CD4-positive, CD25-positive, alpha-beta regulatory T cell (primary cell): Measurements from ENCODE around the gene WRAP53. TPM values are rescaled to one million over a fixed set of nuclear protein-coding genes. Genes with fewer than 3 reads are reported as not detected.
A peak's percentile ranks its signal among the peaks of the same experiment; 100 is the strongest.

Experiments used
- ATAC-seq, 2 donors: fragments of 150-1000 bp; cut with Tn5 transposase; one replicate each; pipeline ENCODE4 v1.10.0; 2021; ENCODE audit warnings: low read depth in 2 of 2, moderate number of reproducible peaks in 2 of 2, moderate library complexity in 1 of 2
- DNase-seq, 3 donors: peaks; one replicate each; pipeline versions ENCODE4 v3.0.0 to v3.0.0-alpha.2; 2012 to 2022; ENCODE audit warnings: mixed read lengths in 1 of 3
- H3K27ac ChIP-seq: one replicate; pipeline ENCODE4 v1.7.0; 2013; ENCODE audit warnings: mild to moderate bottlenecking, low read length; ENCODE audit not compliant: insufficient read depth, poor library complexity, severe bottlenecking
- H3K27me3 ChIP-seq: one replicate; pipeline ENCODE4 v1.7.0; 2013; ENCODE audit warnings: low read length; ENCODE audit not compliant: control insufficient read depth, insufficient read depth
- H3K36me3 ChIP-seq: one replicate; pipeline ENCODE4 v1.7.0; 2013; ENCODE audit warnings: mild to moderate bottlenecking, low read length, moderate library complexity; ENCODE audit not compliant: control insufficient read depth, insufficient read depth
- H3K4me1 ChIP-seq: 2 replicates; pipeline ENCODE4 v1.7.0; 2013; ENCODE audit warnings: mild to moderate bottlenecking, low read length; ENCODE audit not compliant: insufficient read depth, control insufficient read depth, poor library complexity, severe bottlenecking
- H3K4me3 ChIP-seq: one replicate; pipeline ENCODE4 v1.7.0; 2013; ENCODE audit warnings: low read depth, mild to moderate bottlenecking, low read length, moderate library complexity
- H3K9me3 ChIP-seq, 2 experiments: 1 replicate in 1 of 2; 2 replicates in 1 of 2; pipeline ENCODE4 v1.7.0; 2013; ENCODE audit warnings: low read length in 2 of 2, mild to moderate bottlenecking in 1 of 2, moderate library complexity in 1 of 2; ENCODE audit not compliant: control insufficient read depth in 2 of 2
- H3K27ac Mint-ChIP-seq, 3 donors: one replicate each; pipeline ENCODE4 v1.8.0; 2020 to 2022; ENCODE audit warnings: mild to moderate bottlenecking in 3 of 3, mixed read lengths in 3 of 3, moderate library complexity in 2 of 3
- H3K27me3 Mint-ChIP-seq: one replicate; pipeline ENCODE4 v1.8.0; 2022; ENCODE audit warnings: mild to moderate bottlenecking, mixed read lengths
- H3K36me3 Mint-ChIP-seq: one replicate; pipeline ENCODE4 v1.8.0; 2020; ENCODE audit warnings: mixed read lengths
- H3K4me1 Mint-ChIP-seq, 4 donors: one replicate each; pipeline ENCODE4 v1.8.0; 2020 to 2022; ENCODE audit warnings: mixed read lengths in 4 of 4, mild to moderate bottlenecking in 1 of 4
- H3K4me3 Mint-ChIP-seq, 4 donors: one replicate each; pipeline ENCODE4 v1.8.0; 2020 to 2022; ENCODE audit warnings: mild to moderate bottlenecking in 4 of 4, mixed read lengths in 4 of 4, moderate library complexity in 3 of 4
- H3K9me3 Mint-ChIP-seq, 7 donors: one replicate each; pipeline ENCODE4 v1.8.0; 2020 to 2022; ENCODE audit warnings: mixed read lengths in 7 of 7, mild to moderate bottlenecking in 3 of 7, moderate library complexity in 2 of 7
- polyA plus RNA-seq, 4 donors: library from polyadenylated mRNA; unstranded; fragments of 300-500 nt; fragmentation: Illumina TruSeq; gene quantifications; one replicate each; pipeline ENCODE4 v1.2.3, GENCODE V29; 2021
- total RNA-seq: library from RNA; stranded (reverse); gene quantifications from one replicate; pipeline ENCODE4 v1.2.3, GENCODE V29; 2022

WRAP53 gene
- total and polyA plus RNA-seq, 5 donors from 2014 or later, result 7.9 to 16.4 (median 11.3) TPM

DNA sequence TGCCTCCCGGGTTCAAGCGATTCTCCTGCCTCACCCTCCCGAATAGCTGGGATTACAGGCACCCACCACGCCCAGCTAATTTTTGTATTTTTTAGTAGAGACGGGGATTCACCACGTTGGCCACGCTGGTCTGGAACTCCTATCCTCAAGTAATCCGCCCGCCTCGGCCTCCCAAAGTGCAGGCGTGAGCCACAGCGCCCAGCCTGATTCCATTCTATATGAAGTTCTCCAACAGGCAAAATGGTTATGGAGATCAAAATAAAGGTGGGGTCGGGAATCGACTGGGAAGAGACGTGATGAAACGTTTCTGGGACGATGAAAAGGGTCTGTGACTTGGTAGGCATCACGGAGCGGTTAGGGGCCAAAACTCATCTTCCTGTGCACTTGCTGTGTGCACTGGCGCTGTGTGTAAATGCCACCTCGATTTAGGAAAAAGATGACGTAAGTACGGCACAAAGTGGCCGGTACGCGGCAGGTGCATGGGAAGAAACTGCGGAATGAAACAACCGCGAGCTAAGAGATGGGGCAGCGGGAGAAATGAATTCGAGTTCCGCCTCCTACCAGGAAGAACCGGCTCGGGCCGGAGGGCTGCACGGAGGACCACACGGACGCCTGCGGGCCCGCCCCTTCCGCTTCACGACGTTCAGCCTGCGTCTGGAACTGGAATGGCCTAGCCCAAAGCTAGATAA lies 2.6 kb upstream of the WRAP53 start:
- DNase-seq (peak; percentile 86 to 96 (median 94)), ATAC-seq (peak; percentile 64 to 65)
- Mint-ChIP-seq H3K4me3 (peak overlapping the region; percentile 96 to 99 (median 97)), H3K27me3 (peaks cover 7% of the 10 kb centered on the region), H3K9me3 (no peaks in the 10 kb centered on the region), H3K4me1 (peaks cover 9 to 62% (median 33%) of the 10 kb centered on the region in 4 donors), H3K27ac (peak overlapping the region; percentile 99 to 100 (median 99)), H3K36me3 (peaks cover 7% of the 10 kb centered on the region)
- Histone ChIP-seq H3K27ac (peak overlapping the region; percentile 96), H3K9me3 (no peaks in the 10 kb centered on the region), H3K27me3 (no peaks in the 10 kb centered on the region), H3K4me3 (peak overlapping the region; percentile 98), H3K4me1 (peaks cover 35% of the 10 kb centered on the region), H3K36me3 (no peaks in the 10 kb centered on the region)

DNA sequence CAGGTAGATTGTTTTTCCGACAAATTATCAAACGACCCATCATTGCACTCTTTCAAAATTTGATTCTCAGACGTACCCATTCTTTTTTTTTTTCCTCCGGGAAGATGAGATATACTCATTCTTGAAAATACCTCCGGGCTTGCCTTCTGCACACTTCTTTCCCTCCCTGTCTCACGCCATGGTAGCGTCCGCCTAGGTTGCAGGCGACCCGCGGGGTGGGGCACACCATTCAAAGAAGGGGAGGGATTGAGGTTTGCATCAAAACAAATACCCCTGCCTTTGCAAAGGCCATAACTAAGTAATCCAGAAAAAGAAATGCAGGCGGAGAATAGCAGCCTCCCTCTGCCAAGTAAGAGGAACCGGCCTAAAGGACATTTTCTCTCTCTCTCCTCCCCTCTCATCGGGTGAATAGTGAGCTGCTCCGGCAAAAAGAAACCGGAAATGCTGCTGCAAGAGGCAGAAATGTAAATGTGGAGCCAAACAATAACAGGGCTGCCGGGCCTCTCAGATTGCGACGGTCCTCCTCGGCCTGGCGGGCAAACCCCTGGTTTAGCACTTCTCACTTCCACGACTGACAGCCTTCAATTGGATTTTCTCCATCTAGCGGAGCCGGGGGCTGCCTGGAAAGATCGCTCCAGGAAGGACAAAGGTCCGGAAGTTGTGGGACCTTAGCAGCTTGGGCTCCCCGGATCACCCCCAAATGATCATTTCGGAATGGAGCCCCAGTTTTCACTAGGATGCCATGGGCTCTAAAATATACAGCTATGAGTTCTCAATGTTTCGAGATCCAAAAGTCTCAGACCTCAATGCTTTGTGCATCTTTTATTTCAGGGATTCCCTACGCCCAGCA lies 1.8 kb upstream of the WRAP53 start:
- no peaks in the 10 kb centered on the region for H3K27me3 ChIP-seq
- Mint-ChIP-seq H3K36me3 (peaks cover 7% of the 10 kb centered on the region), H3K4me1 (peaks cover 9 to 62% (median 33%) of the 10 kb centered on the region in 4 donors), H3K9me3 (no peaks in the 10 kb centered on the region), H3K27me3 (peaks cover 7% of the 10 kb centered on the region), H3K27ac (peak overlapping the region; percentile 99 to 100 (median 99)), H3K4me3 (peak overlapping the region; percentile 96 to 99 (median 97))
- H3K9me3 ChIP-seq, result no peaks in the 10 kb centered on the region
- DNase-seq, result peak; percentile 72 to 94 (median 94)
- peak overlapping the region; percentile 98 for H3K4me3 ChIP-seq
- peak overlapping the region; percentile 96 for H3K27ac ChIP-seq
- H3K36me3 ChIP-seq, result no peaks in the 10 kb centered on the region
- peak; percentile 44 to 45 for ATAC-seq
- peaks cover 35% of the 10 kb centered on the region for H3K4me1 ChIP-seq

DNA sequence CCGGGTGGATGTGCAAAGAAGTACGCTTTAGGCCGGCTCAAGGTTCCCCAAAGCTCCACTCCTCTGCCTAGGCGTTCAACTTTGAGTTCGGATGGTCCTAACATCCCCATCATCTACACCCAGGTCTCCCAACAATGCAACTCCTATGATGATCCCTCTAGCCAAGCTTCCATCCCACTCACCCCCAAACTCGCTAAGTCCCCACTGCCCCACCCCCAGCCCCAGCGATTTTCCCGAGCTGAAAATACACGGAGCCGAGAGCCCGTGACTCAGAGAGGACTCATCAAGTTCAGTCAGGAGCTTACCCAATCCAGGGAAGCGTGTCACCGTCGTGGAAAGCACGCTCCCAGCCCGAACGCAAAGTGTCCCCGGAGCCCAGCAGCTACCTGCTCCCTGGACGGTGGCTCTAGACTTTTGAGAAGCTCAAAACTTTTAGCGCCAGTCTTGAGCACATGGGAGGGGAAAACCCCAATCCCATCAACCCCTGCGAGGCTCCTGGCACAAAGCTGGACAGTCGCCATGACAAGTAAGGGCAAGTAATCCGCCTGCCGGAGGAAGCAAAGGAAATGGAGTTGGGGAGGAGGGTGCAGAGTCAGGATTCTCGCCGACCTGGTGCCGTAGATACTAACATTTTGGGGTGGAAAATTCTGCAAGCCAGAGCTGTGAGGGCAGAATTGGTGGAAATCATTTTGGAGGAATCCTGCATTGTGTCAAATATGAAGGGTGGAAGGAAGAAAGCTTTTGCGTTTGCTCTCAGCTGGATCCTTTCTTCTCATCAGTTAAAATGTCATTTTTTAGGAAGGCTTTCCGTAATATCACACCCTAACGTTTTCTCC lies 987 bp upstream of the WRAP53 start, which contains the start of gene TP53:
Gene TP53 (minus strand): TSS at position 419 of the 836 bp plus-strand sequence. CDS start 10,896 bp downstream, outside the sequence.
- Histone ChIP-seq H3K27ac (peak within 1 kb of the TSS; percentile 96), H3K36me3 (no peaks in the 10 kb centered on the region), H3K4me3 (peak within 1 kb of the TSS; percentile 98), H3K9me3 (no peaks in the 10 kb centered on the region), H3K4me1 (peaks cover 35% of the 10 kb centered on the region), H3K27me3 (no peaks in the 10 kb centered on the region)
- Mint-ChIP-seq H3K4me3 (peak within 1 kb of the TSS; percentile 96 to 99 (median 97)), H3K27ac (peak within 1 kb of the TSS; percentile 99 to 100 (median 99)), H3K4me1 (peaks cover 9 to 61% (median 33%) of the 10 kb centered on the region in 4 donors), H3K36me3 (peaks cover 7% of the 10 kb centered on the region), H3K27me3 (peaks cover 7% of the 10 kb centered on the region), H3K9me3 (no peaks in the 10 kb centered on the region)
- ATAC-seq (peak; percentile 48 to 54), DNase-seq (peak; percentile 86 to 96 (median 90))

DNA sequence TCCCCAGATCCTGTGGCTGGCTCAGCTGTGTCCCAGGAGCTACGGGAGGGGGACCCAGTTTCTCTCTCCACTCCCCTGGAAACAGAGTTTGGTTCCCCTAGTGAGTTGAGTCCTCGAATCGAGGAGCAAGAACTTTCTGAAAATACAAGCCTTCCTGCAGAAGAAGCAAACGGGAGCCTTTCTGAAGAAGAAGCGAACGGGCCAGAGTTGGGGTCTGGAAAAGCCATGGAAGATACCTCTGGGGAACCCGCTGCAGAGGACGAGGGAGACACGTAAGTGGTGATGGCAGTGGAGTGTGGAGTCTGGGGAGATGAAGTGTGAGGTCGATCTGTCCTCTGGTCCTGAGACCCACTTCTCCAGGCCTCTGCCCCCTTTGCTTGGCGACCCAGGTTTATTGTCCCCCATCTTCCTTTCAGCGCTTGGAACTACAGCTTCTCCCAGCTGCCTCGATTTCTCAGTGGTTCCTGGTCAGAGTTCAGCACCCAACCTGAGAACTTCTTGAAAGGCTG lies 585 bp downstream of the WRAP53 start:
- DNase-seq (no peak), ATAC-seq (no peak)
- Mint-ChIP-seq H3K4me3 (peak overlapping the region; percentile 96 to 99 (median 97)), H3K27me3 (peaks cover 7% of the 10 kb centered on the region), H3K27ac (peak overlapping the region in 2 of 3 donors; percentile 73 to 100), H3K9me3 (no peaks in the 10 kb centered on the region), H3K36me3 (peaks cover 11% of the 10 kb centered on the region), H3K4me1 (peaks cover 9 to 53% (median 30%) of the 10 kb centered on the region in 4 donors)
- peak overlapping the region; percentile 98 for H3K4me3 ChIP-seq
- H3K9me3 ChIP-seq, result no peaks in the 10 kb centered on the region
- H3K27me3 ChIP-seq, result no peaks in the 10 kb centered on the region
- peaks cover 3% of the 10 kb centered on the region for H3K36me3 ChIP-seq
- peak overlapping the region; percentile 71 for H3K27ac ChIP-seq
- H3K4me1 ChIP-seq, result peaks cover 35% of the 10 kb centered on the region

DNA sequence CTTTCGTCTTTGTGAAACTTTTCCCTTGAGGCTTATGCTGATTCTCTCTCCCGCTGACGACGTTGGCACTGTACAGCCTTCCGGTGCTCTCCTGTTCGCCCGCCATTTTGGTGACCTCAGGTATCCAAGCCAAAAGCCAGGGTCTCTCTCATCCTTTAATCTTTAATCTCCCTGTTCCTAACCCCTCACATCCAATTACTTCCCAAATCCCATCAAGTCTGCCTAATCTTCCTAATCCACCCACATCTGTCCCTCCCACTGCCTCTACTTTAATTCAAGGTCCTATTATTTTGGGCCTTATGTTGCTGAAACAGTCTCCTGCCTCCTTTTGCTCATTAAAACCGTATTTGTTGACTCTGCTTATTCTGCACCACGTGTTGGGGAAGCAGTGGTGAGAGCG lies 7.3 kb downstream of the WRAP53 start:
- Mint-ChIP-seq H3K9me3 (no peaks in the 10 kb centered on the region), H3K4me3 (no peak overlapping the region), H3K36me3 (peaks cover 29% of the 10 kb centered on the region), H3K4me1 (peaks cover 0 to 5% (median 2%) of the 10 kb centered on the region in 4 donors), H3K27me3 (peaks cover 3% of the 10 kb centered on the region), H3K27ac (peak overlapping the region in 2 of 3 donors; percentile 17 to 23)
- DNase-seq (no peak), ATAC-seq (no peak)
- H3K4me3 ChIP-seq, result no peak overlapping the region
- no peaks in the 10 kb centered on the region for H3K4me1 ChIP-seq
- no peaks in the 10 kb centered on the region for H3K27me3 ChIP-seq
- no peak overlapping the region for H3K27ac ChIP-seq
- peaks cover 13% of the 10 kb centered on the region for H3K36me3 ChIP-seq
- H3K9me3 ChIP-seq, result no peaks in the 10 kb centered on the region

DNA sequence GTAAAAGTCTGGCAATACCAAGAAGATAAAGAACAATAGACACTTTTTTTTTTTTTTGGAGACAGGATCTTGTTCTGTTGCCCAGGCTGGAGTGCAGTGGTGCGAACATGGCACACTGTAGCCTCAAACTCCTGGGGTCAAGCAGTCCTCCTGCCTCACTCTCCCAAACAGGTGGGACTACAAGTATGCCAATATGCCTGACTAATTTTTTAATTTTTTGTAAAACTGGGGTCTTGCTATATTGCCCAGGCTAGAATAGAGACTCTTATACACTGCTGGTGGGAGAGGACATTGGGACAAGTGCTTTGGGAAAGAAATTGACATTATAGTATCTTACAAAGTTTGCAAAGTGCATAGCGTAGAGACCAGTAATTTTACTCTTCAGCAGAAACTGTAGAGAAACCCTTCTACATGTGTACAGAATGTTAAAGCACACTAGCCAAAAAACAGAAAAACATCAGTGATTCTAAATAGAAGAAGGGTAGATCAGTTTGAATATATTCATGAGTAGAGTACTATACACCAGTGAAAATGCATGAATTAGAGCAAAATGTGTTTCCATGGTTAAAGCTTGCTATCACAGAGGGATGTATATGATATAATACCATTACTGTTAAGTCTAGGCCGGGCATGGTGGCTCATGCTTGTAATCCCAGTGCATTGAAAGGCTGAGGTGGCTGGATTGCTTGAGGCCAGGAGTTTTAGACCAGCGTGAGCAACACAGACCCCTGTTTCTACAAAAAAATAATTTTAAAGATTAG lies 9.7 kb downstream of the WRAP53 start:
- Histone ChIP-seq H3K9me3 (no peaks in the 10 kb centered on the region), H3K27me3 (no peaks in the 10 kb centered on the region), H3K4me1 (no peaks in the 10 kb centered on the region), H3K36me3 (peaks cover 26% of the 10 kb centered on the region), H3K4me3 (no peak overlapping the region), H3K27ac (no peak overlapping the region)
- Mint-ChIP-seq H3K9me3 (no peaks in the 10 kb centered on the region), H3K27ac (no peak overlapping the region), H3K36me3 (peaks cover 39% of the 10 kb centered on the region), H3K4me1 (peaks cover 0 to 5% (median 2%) of the 10 kb centered on the region in 4 donors), H3K4me3 (no peak overlapping the region), H3K27me3 (peaks cover 5% of the 10 kb centered on the region)
- DNase-seq (no peak), ATAC-seq (no peak)
